LNCaP clone FGC (cell line): ENCODE results near the gene UTS2R.
"Not testable (repeated sequence)": the region's sequence is repeated elsewhere in the genome, so short reads cannot be mapped to it uniquely, and the experiment has no call there.

Experiments
- DNase-seq: peaks from one replicate; pipeline ENCODE4 v3.0.0-alpha.2; 2011; ENCODE audit warnings: low read depth
- H3K4me3 ChIP-seq: 2 replicates; pipeline ENCODE4 v1.5.1; 2011; ENCODE audit warnings: mild to moderate bottlenecking, low read depth, low read length, control low read depth
- TF ChIP-seq, protein P1 (sequence below): IDR thresholded peaks from 2 replicates; pipeline ENCODE4 v1.5.1; 2012; ENCODE audit warnings: mild to moderate bottlenecking; ENCODE audit not compliant: control insufficient read depth, insufficient read depth; ENCODE audit errors: extremely low read depth

The UTS2R gene

GRCh38 chr17:82345151-82345976, 26.2 kb upstream of the UTS2R start:
- DNase-seq: no peak
- TF ChIP-seq, protein P1, sequence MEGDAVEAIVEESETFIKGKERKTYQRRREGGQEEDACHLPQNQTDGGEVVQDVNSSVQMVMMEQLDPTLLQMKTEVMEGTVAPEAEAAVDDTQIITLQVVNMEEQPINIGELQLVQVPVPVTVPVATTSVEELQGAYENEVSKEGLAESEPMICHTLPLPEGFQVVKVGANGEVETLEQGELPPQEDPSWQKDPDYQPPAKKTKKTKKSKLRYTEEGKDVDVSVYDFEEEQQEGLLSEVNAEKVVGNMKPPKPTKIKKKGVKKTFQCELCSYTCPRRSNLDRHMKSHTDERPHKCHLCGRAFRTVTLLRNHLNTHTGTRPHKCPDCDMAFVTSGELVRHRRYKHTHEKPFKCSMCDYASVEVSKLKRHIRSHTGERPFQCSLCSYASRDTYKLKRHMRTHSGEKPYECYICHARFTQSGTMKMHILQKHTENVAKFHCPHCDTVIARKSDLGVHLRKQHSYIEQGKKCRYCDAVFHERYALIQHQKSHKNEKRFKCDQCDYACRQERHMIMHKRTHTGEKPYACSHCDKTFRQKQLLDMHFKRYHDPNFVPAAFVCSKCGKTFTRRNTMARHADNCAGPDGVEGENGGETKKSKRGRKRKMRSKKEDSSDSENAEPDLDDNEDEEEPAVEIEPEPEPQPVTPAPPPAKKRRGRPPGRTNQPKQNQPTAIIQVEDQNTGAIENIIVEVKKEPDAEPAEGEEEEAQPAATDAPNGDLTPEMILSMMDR: no peak
- no peak overlapping the region for H3K4me3 ChIP-seq

GRCh38 chr17:82346342-82347300, 24.9 kb upstream of the UTS2R start:
- no peak for DNase-seq
- H3K4me3 ChIP-seq: no peak overlapping the region
- TF ChIP-seq, protein P1: no peak

DNA sequence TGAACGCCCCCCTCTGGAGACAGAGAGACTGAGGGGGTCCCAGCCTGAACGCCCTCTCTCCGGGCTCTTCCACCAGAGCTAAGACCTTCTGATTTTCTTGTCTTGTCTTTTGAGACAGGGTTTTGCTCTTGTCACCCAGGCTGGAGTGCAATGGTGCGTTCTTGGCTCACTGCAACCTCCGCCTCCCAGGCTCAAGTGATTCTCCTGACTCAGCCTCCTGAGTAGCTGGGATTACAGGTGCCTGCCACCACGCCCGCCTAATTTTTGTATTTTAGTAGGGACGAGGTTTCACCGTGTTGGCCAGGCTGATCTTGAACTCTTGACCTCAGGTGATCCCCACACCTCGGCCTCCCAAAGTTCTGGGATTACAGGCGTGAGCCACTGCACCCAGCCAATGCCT, 23.6 kb upstream of the UTS2R start:
- H3K4me3 ChIP-seq, DNase-seq: not testable (repeated sequence)

- no peak for DNase-seq
- TF ChIP-seq, protein P1: no peak
Measured at GRCh38 chr17:82348434-82348833, 23.1 kb upstream of the UTS2R start.

GRCh38 chr17:82348866-82349265, 22.7 kb upstream of the UTS2R start:
- TF ChIP-seq, protein P1: no peak
- DNase-seq: no peak
- no peak overlapping the region for H3K4me3 ChIP-seq

More at GRCh38 chr17:82348434-82348833, 23.1 kb upstream of the UTS2R start:
- no peak overlapping the region for H3K4me3 ChIP-seq

DNA sequence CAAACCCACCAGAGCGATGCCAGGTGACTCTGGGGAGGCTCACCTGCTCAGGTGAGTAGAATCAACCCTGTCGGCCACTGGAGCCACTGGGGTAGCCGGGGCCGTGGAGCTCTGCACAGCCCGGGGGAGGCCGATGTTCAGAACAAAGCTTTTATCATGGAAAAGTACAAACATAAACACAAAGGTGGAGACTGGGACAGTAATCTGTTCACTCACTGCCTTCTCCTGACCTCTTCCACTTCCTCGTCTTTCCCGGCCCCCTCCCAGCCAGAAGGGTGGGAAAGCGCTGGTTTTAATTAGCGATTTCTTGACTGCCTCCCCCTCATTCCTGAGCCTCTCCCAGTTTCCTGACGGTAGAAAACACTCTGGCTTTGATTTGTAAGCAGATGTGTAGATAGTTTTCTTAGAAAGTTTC, 22.3 kb upstream of the UTS2R start:
- no peak overlapping the region for H3K4me3 ChIP-seq
- TF ChIP-seq, protein P1: no peak
- no peak for DNase-seq
